GM12892 (cell line): ENCODE measurements around the gene BIN1.

ENCODE experiments used
- POLR2A ChIP-seq: IDR thresholded peaks from 2 replicates; pipeline ENCODE4 v1.6.1; 2011; ENCODE audit warnings: low read depth, low read length, control low read depth
- POLR2AphosphoS5 ChIP-seq: IDR thresholded peaks from 2 replicates; pipeline ENCODE4 v1.6.1; 2011; ENCODE audit warnings: low read depth, low read length, control low read depth
- TAF1 ChIP-seq: IDR thresholded peaks from 2 replicates; pipeline ENCODE4 v1.6.1; 2011; ENCODE audit warnings: low read depth, mild to moderate bottlenecking, control low read depth, low read length, borderline replicate concordance

GRCh38 chr2:127048618-127048935 is 58.4 kb downstream of the BIN1 start:
- TF ChIP-seq POLR2A = no peak
- no peak for TF ChIP-seq POLR2AphosphoS5
- no peak for TF ChIP-seq TAF1
